Measurements from ENCODE around the gene PPARA.

GRCh38 chr22:46113910-46114517, 36.3 kb upstream of the PPARA start:
- no peak for TF ChIP-seq CTCF (IDR thresholded peaks at IDR 0.05; ENCODE audit: insufficient read depth, low read depth, low read length)
- TF ChIP-seq EZH2 (IDR thresholded peaks at IDR 0.05; ENCODE audit: insufficient read depth, low read length): no peak

All from astrocyte (in vitro differentiated cells and primary cell).